ENCODE results near the gene SRXN1.
"Not testable (repeated sequence)": the region's sequence is repeated elsewhere in the genome, so short reads cannot be mapped to it uniquely, and the experiment has no call there.

SRXN1 gene

GRCh38 chr20:655726-656624, 3.0 kb upstream of the SRXN1 start:
- no peak for DNase-seq (ENCODE audit: low read depth, low spot score)
- H3K27ac ChIP-seq: no peak overlapping the region

GRCh38 chr20:654417-654750, 1.4 kb upstream of the SRXN1 start:
- DNase-seq (ENCODE audit: low read depth, low spot score): no peak
- H3K27ac ChIP-seq: no peak overlapping the region

DNA sequence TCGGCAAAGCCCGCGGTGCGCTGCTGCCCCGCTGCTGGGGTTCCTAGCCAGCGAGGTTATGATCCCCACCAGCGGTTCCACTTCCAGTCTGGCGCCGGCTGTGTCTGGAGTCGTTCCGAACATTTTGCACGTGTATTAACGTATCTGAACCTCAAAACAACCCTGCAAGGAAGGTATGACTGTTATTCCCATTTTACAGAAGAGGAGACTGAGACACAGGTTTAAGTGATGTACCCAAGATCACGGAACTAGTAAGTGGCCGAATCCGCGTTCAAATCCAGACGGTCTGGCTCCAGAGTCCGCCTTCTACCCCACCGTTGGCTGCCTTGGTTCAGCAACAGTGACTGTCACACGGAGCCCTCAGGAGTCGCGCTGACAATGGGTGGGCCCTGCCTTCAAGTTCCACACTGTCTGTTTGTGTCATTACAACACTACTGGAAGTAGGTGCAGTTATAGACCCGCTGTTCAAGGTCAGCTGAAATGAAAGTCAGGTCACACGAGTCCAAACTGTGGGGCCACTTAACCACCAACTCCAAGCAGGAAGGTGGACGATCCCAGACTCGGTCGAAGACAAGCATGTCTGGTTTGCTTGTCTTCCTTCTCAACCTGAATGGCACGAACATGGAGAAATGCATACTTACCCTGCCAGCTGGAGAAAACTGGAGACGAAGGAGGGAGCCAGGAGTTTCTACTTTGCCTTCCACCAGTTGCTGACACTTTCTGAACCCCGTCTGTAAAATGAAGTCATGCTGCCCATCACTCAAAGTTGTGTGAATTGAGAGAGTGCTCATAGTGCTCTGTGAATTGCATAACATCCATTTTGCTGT, 803 bp upstream of the SRXN1 start:
- DNase-seq (ENCODE audit: low read depth, low spot score): no peak
- H3K27ac ChIP-seq: peak overlapping the region; percentile 53

DNA sequence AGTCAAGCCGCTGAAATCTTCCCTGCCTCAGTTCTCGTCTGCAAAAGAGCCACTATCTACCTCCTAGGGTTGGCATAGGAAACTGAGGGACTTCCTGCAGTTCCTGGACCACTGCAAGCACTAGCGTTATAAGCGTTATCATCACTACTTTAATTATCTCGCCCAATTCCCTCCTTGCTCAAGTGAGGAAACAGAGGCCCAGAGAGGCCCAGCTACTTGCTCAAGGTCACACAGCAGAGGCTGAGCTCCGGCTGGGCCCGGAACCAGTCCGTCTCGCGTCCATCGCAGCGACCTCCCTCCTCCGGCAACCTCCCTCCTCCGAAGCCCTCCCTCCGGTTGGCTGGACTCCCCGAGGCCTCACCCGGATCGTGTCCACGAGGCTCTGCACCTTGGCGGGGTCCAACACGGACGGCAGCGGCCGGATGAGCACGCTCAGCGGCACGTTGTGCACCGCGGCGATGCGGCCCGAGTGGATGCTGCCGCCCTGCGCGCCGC, 338 bp downstream of the SRXN1 start:
- peak overlapping the region; percentile 53 for H3K27ac ChIP-seq
- no peak for DNase-seq (ENCODE audit: low read depth, low spot score)

GRCh38 chr20:651713-652614, 1.0 kb downstream of the SRXN1 start:
- peak overlapping the region; percentile 53 for H3K27ac ChIP-seq

GRCh38 chr20:650954-651353, 2.0 kb downstream of the SRXN1 start:
- no peak overlapping the region for H3K27ac ChIP-seq
- DNase-seq (ENCODE audit: low read depth, low spot score): no peak

More at GRCh38 chr20:651713-652614, 1.0 kb downstream of the SRXN1 start:
- DNase-seq (ENCODE audit: low read depth, low spot score): no peak

- no peak overlapping the region for H3K27ac ChIP-seq
- DNase-seq (ENCODE audit: low read depth, low spot score): no peak
Observed at GRCh38 chr20:650281-650680, 2.7 kb downstream of the SRXN1 start.

GRCh38 chr20:647479-648019, 5.5 kb downstream of the SRXN1 start:
- DNase-seq (ENCODE audit: low read depth, low spot score): no peak
- H3K27ac ChIP-seq: no peak overlapping the region

- DNase-seq (ENCODE audit: low read depth, low spot score): no peak
- H3K27ac ChIP-seq: no peak overlapping the region
Observed at GRCh38 chr20:646868-647233, 6.1 kb downstream of the SRXN1 start.

DNA sequence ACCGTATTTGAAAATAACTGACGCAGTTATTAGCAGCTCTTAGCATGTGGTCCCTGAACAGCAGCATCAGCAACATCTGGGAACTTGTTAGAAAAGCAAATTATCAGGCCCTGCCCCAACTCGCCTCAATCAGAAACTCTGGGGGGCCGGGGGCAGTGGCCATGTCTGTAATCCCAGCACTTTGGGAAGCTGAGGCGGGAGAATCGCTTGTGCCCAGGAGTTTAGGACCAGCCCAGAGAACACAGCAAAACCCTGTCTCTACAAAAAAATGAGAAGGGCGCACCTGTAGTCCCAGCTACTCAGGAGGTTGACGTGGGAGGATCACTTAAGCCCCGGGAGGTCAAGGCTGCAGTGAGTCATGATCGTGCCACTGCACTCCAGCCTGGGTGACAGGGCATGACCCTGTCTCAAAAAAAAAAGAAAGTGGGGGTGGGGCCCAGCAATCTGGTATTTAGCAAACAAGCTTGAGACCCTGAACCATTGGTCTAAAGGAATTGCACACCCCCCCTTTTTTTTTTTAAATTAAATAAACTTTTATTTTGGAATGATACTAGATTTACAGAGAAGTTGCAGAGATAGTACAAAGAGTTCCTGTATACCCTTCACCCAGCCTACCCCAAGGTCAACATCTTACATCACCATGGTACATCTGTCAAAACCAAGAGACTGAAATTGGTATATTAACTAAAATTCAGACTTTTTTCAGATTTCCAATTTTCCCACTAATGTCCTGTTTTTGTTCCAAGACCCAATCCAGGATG, 6.7 kb downstream of the SRXN1 start:
- DNase-seq (ENCODE audit: low read depth, low spot score): no peak
- no peak overlapping the region for H3K27ac ChIP-seq

DNA sequence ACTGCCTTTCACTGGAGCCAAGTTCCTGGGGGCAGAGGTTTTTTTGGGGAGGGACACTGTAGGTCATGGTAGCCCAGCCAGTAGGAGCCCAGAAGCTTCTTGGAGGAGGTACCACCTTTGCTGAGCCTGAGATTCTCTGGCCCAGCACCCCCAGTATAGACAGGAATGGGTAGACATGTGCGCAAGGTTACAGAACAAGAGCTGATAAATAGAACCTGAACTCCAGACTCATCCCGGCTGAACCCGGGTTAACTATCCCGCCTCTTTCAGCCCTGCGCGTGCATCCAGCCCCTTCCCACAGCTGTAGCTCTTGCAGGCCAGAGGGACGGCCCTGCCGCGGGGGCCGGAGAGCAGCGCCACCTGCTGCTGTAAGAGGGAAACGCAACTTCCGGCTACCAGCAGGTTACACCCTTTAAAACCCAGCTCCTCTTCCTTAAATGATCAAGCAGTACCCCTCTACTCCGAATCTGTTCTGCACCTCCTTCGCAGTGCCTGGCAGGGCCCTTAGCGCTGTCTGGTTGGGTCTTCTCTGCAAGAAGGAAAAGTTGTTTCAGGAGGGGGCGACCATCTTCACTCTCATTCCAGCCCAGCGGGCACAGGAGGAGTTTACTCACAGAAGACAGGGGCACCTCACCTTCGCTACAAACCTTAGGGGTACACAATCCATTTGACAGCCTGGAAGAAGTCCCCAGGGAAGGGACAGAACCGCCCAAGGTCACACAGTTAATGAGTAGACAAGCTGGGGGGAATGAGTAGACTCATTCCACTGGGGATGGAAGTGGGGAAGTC, 7.5 kb downstream of the SRXN1 start:
- H3K27ac ChIP-seq: no peak overlapping the region
- no peak for DNase-seq (ENCODE audit: low read depth, low spot score)

DNA sequence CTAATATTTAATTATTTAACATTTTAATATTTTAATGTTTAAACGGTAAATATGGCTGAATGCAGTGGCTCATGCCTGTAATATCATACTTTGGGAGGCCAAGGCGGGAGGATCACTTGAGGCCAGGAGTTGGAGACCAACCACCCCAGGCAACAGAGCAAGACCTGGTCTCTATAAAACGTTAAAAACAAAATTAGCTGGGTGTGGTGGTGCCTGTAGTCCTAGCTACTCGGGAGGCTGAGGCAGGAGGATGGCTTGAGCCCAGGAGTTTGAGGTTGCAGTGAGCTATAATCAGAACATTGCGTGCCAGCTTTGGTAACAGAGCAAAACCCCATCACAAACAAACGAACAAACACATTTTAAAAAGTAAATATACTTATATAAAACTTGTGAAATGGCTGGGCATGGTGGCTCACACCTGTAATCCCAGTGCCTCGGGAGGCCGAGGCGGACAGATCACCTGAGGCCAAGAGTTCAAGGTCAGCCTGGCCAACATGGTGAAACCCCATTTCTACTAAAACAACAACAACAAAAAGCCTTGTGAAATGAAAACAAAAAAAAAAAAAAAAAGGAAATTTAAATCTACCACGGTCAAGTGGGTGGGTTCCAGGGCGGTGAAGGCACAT, 8.2 kb downstream of the SRXN1 start:
- no peak for DNase-seq (ENCODE audit: low read depth, low spot score)
- no peak overlapping the region for H3K27ac ChIP-seq

DNA sequence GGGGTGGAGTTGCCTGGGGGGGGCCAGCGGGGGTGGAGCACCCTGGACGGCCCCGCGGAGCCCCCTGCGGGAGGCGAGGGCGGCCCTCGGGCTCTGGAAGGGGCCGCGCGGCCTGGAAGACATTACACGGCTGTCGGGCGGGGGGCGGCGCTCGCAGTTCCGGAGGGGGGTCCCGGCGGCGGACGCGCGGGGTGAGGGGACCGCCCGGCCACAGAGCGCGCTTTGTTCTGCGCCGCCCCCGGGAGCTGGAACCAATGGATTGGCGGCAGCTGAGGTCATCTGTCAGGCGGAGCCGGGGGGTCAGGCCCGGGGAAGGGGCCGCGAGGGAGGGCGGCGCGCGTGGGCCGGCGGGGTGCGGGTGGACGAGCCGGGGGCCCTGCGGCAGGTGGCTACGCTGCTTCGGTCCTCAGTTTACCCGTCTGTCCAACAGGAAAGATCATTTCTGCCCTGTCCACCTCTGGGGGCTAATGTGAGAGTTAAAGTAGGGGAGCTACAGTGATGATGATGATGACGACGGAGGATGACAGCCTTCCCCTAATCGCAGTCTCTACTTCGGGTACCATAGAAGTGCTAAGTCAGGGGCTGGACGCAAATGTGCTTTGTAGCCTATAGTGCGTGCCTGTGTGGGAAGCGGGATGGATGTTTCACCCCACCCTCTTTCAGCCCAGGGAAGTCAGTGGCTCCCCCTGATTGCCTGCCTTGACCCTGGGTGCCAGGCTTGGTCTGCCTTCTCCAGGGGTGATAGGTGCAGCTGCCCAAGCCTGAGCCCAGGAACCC, 10.4 kb downstream of the SRXN1 start:
- no peak overlapping the region for H3K27ac ChIP-seq
- no peak for DNase-seq (ENCODE audit: low read depth, low spot score)

DNA sequence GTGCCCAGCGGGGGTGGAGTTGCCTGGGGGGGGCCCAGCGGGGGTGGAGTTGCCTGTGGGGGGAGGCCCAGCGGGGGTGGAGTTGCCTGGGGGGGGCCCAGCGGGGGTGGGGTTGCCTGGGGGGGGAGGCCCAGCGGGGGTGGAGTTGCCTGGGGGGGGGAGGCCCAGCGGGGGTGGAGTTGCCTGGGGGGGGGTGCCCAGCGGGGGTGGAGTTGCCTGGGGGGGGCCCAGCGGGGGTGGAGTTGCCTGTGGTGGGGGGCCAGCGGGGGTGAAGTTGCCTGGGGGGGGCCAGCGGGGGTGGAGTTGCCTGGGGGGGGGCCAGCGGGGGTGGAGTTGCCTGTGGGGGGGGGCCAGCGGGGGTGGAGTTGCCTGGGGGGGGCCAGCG, 11.0 kb downstream of the SRXN1 start:
- DNase-seq (ENCODE audit: low read depth, low spot score); H3K27ac ChIP-seq: not testable (repeated sequence)

GRCh38 chr20:641516-641875, 11.5 kb downstream of the SRXN1 start:
- no peak overlapping the region for H3K27ac ChIP-seq
- no peak for DNase-seq (ENCODE audit: low read depth, low spot score)

- no peak overlapping the region for H3K27ac ChIP-seq
- DNase-seq (ENCODE audit: low read depth, low spot score): no peak
Observed at GRCh38 chr20:640674-641515, 12.1 kb downstream of the SRXN1 start.

DNA sequence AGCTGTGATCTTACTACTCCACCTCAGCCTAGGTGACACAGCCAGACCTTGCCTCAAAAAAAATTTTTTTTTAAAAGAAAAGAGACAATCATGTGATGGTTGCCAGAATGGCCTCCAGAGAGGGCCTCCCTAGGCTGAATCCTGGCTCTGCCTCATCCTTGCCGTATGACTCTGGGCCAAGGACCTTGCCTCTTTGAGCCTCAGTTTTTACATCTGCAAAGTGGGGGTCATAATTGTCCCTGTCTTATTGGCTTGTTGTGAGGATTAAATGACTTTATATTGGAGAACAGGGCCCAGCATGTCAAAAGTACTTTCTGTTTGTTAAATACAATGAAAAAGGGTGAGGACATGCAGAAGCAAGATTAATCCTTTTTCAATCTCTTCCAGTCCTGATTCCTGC, 14.4 kb downstream of the SRXN1 start:
- no peak for DNase-seq (ENCODE audit: low read depth, low spot score)
- H3K27ac ChIP-seq: no peak overlapping the region

Measured in epithelial cell of prostate (primary cell).